ENCODE data around the gene PNISR. TPM values are rescaled to one million over a fixed set of nuclear protein-coding genes. Genes with fewer than 3 reads are reported as not detected.

PNISR gene
- total and polyA plus RNA-seq, 7 donors, result 16.2 to 51.1 (median 32.1) TPM

DNA sequence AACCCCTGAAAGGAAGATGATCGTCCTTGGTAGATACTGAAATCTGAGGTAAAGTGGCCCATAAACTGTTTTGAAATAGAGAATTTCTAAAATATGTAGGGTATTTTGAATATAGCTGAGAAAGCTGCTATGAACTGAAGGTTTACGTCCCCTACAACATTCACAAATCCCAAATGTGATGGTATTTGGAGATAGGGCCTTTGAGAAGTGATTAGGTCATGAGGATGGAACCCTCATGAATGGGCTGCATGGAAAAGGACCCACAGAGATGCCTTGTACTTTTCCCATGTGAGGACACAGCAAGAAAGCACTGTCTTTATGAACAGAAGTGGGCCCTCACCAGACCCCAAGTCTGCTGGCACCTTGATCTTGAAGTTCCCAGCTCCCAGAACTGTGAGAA, 6.8 kb upstream of the PNISR start:
- 92 to 96% (median 96%) methylated on average over 2 of the region's 2 CpGs for WGBS, 3 donors
- no peaks in the 10 kb centered on the region for H3K9me3 ChIP-seq
- intact Hi-C loops (cut with DNase I), result loop anchor here in 1 of 2 donors (10.0 kb wide), 1 partner anchor 73 kb away; no protein-coding TSS in a partner anchor
- peaks cover 11% of the 10 kb centered on the region for H3K4me1 ChIP-seq
- no peaks in the 10 kb centered on the region for H3K27me3 ChIP-seq (ENCODE audit: insufficient read depth in 3 of 3, low read length in 2 of 3)
- TF ChIP-seq, protein P1, sequence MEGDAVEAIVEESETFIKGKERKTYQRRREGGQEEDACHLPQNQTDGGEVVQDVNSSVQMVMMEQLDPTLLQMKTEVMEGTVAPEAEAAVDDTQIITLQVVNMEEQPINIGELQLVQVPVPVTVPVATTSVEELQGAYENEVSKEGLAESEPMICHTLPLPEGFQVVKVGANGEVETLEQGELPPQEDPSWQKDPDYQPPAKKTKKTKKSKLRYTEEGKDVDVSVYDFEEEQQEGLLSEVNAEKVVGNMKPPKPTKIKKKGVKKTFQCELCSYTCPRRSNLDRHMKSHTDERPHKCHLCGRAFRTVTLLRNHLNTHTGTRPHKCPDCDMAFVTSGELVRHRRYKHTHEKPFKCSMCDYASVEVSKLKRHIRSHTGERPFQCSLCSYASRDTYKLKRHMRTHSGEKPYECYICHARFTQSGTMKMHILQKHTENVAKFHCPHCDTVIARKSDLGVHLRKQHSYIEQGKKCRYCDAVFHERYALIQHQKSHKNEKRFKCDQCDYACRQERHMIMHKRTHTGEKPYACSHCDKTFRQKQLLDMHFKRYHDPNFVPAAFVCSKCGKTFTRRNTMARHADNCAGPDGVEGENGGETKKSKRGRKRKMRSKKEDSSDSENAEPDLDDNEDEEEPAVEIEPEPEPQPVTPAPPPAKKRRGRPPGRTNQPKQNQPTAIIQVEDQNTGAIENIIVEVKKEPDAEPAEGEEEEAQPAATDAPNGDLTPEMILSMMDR (IDR thresholded peaks at IDR 0.05), result no peak
- no peak for DNase-seq
- peaks cover 4 to 16% of the 10 kb centered on the region in 2 donors for H3K36me3 ChIP-seq (ENCODE audit: insufficient read depth in 1 of 2, low read depth in 1 of 2)
- ATAC-seq, result no peak
- H3K27ac ChIP-seq, result no peak overlapping the region
- H3K4me3 ChIP-seq, result no peak overlapping the region

DNA sequence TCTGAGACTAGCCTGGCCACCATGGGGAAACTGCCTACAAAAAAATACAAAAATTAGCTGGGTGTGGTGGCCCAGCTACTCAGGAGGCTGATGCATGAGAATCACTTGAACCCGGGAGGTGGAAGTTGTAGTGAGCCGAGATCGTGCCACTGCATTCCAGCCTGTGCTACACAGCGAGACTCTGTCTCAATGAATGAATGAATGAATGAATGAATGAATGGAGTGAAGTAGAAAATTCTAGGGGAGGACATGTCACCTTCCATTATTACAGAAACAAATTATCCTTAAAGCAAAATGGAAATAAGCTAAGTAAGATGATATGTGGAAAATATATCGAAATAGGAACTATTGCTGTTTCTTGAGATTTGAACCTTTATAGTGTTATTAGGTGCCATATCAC, 2.9 kb upstream of the PNISR start:
- H3K4me1 ChIP-seq, result peaks cover 31% of the 10 kb centered on the region
- DNase-seq, result no peak
- 92 to 97% (median 95%) methylated on average over 5 of the region's 5 CpGs for WGBS, 3 donors
- no peak for ATAC-seq
- H3K27me3 ChIP-seq (ENCODE audit: insufficient read depth in 3 of 3, low read length in 2 of 3), result no peaks in the 10 kb centered on the region
- TF ChIP-seq, protein P1 (IDR thresholded peaks at IDR 0.05), result no peak
- H3K9me3 ChIP-seq, result no peaks in the 10 kb centered on the region
- H3K36me3 ChIP-seq (ENCODE audit: insufficient read depth in 1 of 2, low read depth in 1 of 2), result peaks cover 4 to 20% of the 10 kb centered on the region in 2 donors
- no peak overlapping the region for H3K27ac ChIP-seq
- peak overlapping the region; percentile 96 for H3K4me3 ChIP-seq
- intact Hi-C loops (cut with DNase I), result loop anchor here (5.0 to 10.0 kb wide), 3 partner anchors 36 to 1037 kb away; partner anchors contain the start of genes COQ3 (in 1 of the 2), SIM1 (in 1 of the 2) and USP45 (in 1 of the 2)

DNA sequence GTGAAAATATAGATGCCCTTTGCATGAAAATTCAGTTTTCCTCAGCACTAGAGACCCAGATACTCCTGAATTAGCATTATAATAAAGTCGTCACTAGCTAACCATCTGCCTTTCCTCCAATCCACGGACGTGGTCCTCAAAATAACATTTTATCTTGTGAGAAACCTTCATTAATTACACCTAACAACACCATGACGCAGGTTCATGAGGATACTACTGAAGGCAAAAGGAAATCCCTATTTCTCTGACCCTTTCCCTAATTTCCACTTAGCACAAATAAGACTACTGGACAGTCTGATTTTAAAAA, 1.3 kb upstream of the PNISR start:
- Histone ChIP-seq H3K9me3 (no peaks in the 10 kb centered on the region), H3K4me1 (peaks cover 44% of the 10 kb centered on the region), H3K4me3 (peak overlapping the region; percentile 96), H3K27me3 (ENCODE audit: insufficient read depth in 3 of 3, low read length in 2 of 3) (no peaks in the 10 kb centered on the region), H3K36me3 (ENCODE audit: insufficient read depth in 1 of 2, low read depth in 1 of 2) (peaks cover 4 to 16% of the 10 kb centered on the region in 2 donors), H3K27ac (peak overlapping the region; percentile 99)
- TF ChIP-seq, protein P1 (IDR thresholded peaks at IDR 0.05), result no peak
- ATAC-seq (no peak), DNase-seq (no peak)
- 24 to 35% (median 26%) methylated on average over 4 of the region's 4 CpGs for WGBS, 3 donors
- intact Hi-C loops (cut with DNase I), result loop anchor here (5.0 to 10.0 kb wide), 3 partner anchors 34 to 1038 kb away; partner anchors contain the start of genes COQ3 (in 1 of the 2), SIM1 (in 1 of the 2) and USP45 (in 1 of the 2)

DNA sequence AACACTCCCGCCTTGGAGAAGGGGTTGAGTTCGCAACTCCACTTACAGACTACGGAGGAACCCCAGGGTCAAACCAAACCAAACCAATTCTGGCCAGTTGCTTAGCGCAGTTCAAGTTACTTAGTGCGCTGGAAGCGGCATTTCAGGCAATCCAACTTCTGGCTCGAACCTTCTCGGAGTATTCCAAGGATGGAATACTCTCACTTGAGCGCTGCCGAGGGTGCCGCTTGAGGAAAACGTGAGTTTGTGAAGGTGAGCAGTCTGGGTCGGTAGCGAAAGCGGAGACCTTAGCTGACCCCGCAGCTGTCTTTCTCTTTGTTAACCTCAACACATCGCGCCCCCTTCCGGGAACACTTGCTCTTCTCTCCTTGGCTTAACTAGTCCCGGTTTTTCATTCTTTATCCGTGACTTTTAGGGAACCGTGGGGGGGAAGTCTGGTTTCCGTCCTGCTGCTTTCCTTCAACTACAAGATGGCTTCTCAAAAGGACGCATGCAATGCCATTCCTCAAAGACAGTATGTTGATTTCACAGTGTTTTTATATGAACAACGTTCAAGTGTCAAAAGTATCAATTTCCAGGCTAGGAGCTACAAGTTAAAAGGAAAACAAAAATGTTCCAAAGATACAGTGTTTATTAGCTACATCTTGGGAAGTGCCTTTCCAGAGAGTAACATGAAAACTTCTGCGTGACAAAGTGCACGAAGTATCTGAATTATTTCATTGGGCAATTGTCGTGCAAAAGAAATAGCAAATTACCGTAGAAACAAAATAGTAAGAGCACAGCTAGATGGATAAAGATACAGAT, 741 bp upstream of the PNISR start:
- peak; percentile 87 to 92 for DNase-seq
- Histone ChIP-seq H3K27me3 (ENCODE audit: insufficient read depth in 3 of 3, low read length in 2 of 3) (no peaks in the 10 kb centered on the region), H3K4me3 (peak overlapping the region; percentile 96), H3K4me1 (peaks cover 49% of the 10 kb centered on the region), H3K27ac (peak overlapping the region; percentile 99), H3K36me3 (ENCODE audit: insufficient read depth in 1 of 2, low read depth in 1 of 2) (peaks cover 3 to 16% of the 10 kb centered on the region in 2 donors), H3K9me3 (no peaks in the 10 kb centered on the region)
- 0 to 1% (median 0%) methylated on average over 29 of the region's 29 CpGs for WGBS, 3 donors
- TF ChIP-seq, protein P1 (IDR thresholded peaks at IDR 0.05), result peak; percentile 46
- intact Hi-C loops (cut with DNase I), result loop anchor here (5.0 to 10.0 kb wide), 3 partner anchors 34 to 1039 kb away; partner anchors contain the start of genes COQ3 (in 1 of the 2), SIM1 (in 1 of the 2) and USP45 (in 1 of the 2)
- ATAC-seq, result peak; percentile 86
